HCT116 (cell line): Measurements from ENCODE around the gene CCSER1. TPM values are rescaled to one million over a fixed set of nuclear protein-coding genes. Genes with fewer than 3 reads are reported as not detected.

ENCODE experiments used
- ATAC-seq: fragments of 200-7000 bp; cut with Tn5 transposase; 2 replicates; pipeline ENCODE4 v1.9.1; 2020; ENCODE audit warnings: mild to moderate bottlenecking, moderate library complexity
- BruUV-seq: library from RNA; stranded (reverse); fragments of 400-500 nt; replicated peaks from 2 replicates; lab custom pipeline; 2021; lab: Mats Ljungman, UMichigan
- CTCF ChIA-PET: fragments of 300-600 bp; sonication (Branson Sonifier 250); formaldehyde crosslinking; loops from one replicate; lab custom pipeline; 2021; ENCODE audit warnings: antibody characterized with exemption; lab: Charles Lee
- POLR2A ChIA-PET: fragments of 300-600, 350-600 bp; sonication (Branson Sonifier 250); formaldehyde crosslinking; loops from one replicate; lab custom pipeline; 2021; ENCODE audit warnings: antibody characterized with exemption; lab: Charles Lee
- RAD21 ChIA-PET, 2 experiments: fragments of 300-600 bp; sonication (Branson Sonifier 250); formaldehyde crosslinking; loops; one replicate each; lab custom pipeline; 2023; ENCODE audit warnings: low total read pairs in 2 of 2; ENCODE audit not compliant: uncharacterized antibody in 2 of 2, unreplicated experiment in 2 of 2, low non-redundant PET in 1 of 2; lab: Charles Lee
- DNase-seq: peaks from one replicate; pipeline ENCODE4 v3.0.0-alpha.2; 2010; ENCODE audit warnings: low read depth, low spot score
- H2AFZ ChIP-seq: fragments of 200-600 bp; shearing (Covaris generic), sonication (generic); 2 replicates; pipeline ENCODE4 v1.6.1; 2017; ENCODE audit warnings: low read depth, mixed run types, mixed read lengths, antibody characterized with exemption, low read length; ENCODE audit not compliant: poor library complexity, severe bottlenecking
- H3K27ac ChIP-seq: 2 replicates; pipeline ENCODE4 v1.5.1; 2012; ENCODE audit warnings: low read depth, low read length
- H3K27me3 ChIP-seq: fragments of 200-600 bp; sonication (generic); 2 replicates; pipeline ENCODE4 v1.6.1; 2016; ENCODE audit warnings: mixed run types, low read length, mixed read lengths; ENCODE audit not compliant: insufficient read depth
- H3K36me3 ChIP-seq, 2 experiments: fragments of 200-500 bp in 1 of 2; fragments of 200-600 bp in 1 of 2; sonication (Bioruptor generic) in 1 of 2; sonication (generic) in 1 of 2; 2 replicates each; pipeline versions ENCODE4 v1.5.1 to v1.6.1; 2014 to 2016; ENCODE audit warnings: low read length in 2 of 2, inconsistent platforms in 1 of 2, mixed read lengths in 1 of 2, mixed run types in 1 of 2; ENCODE audit not compliant: insufficient read depth in 2 of 2, control insufficient read depth in 1 of 2
- H3K4me1 ChIP-seq, 2 experiments: fragments of 200-600 bp in 1 of 2; sonication (generic) in 1 of 2; 2 replicates each; pipeline versions ENCODE4 v1.5.1 to v1.6.1; 2012 to 2017; ENCODE audit warnings: low read length in 2 of 2, inconsistent platforms in 1 of 2, mild to moderate bottlenecking in 1 of 2, mixed read lengths in 1 of 2, mixed run types in 1 of 2, moderate library complexity in 1 of 2; ENCODE audit not compliant: insufficient read depth in 2 of 2, control insufficient read depth in 1 of 2
- H3K4me2 ChIP-seq: fragments of 200-600 bp; sonication (generic); 2 replicates; pipeline ENCODE4 v1.6.1; 2017; ENCODE audit warnings: mixed run types, low read length, mixed read lengths
- H3K4me3 ChIP-seq, 2 experiments: fragments of 200-600 bp in 1 of 2; sonication (generic) in 1 of 2; replicated peaks in 1 of 2; 2 replicates each; pipeline ENCODE4 v1.5.1; 2011 to 2016; ENCODE audit warnings: low read length in 2 of 2, control low read depth in 1 of 2, low read depth in 1 of 2, mild to moderate bottlenecking in 1 of 2, mixed read lengths in 1 of 2, mixed run types in 1 of 2
- H3K79me2 ChIP-seq: fragments of 200-600 bp; sonication (generic); 2 replicates; pipeline ENCODE4 v1.6.1; 2017; ENCODE audit warnings: mild to moderate bottlenecking, mixed run types, low read length, moderate library complexity, mixed read lengths; ENCODE audit not compliant: insufficient read depth
- H3K9ac ChIP-seq: fragments of 200-600 bp; sonication (generic); 2 replicates; pipeline ENCODE4 v1.6.1; 2016; ENCODE audit warnings: low read length, mixed read lengths
- H3K9me2 ChIP-seq: fragments of 200-600 bp; sonication (generic), shearing (Covaris generic); 2 replicates; pipeline ENCODE4 v1.6.1; 2017; ENCODE audit warnings: mixed run types, mild to moderate bottlenecking, moderate library complexity; ENCODE audit not compliant: insufficient read depth
- H3K9me3 ChIP-seq, 2 experiments: fragments of 200-500 bp in 1 of 2; fragments of 200-600 bp in 1 of 2; sonication (Bioruptor generic) in 1 of 2; sonication (generic) in 1 of 2; 2 replicates each; pipeline ENCODE4 v1.6.1; 2014 to 2017; ENCODE audit warnings: low read length in 2 of 2, mixed read lengths in 2 of 2, inconsistent platforms in 1 of 2, low read depth in 1 of 2, mild to moderate bottlenecking in 1 of 2, mixed run types in 1 of 2, moderate library complexity in 1 of 2; ENCODE audit not compliant: control insufficient read depth in 1 of 2, insufficient read depth in 1 of 2
- H4K20me1 ChIP-seq: fragments of 200-600 bp; sonication (generic), shearing (Covaris generic); 2 replicates; pipeline ENCODE4 v1.6.1; 2017; ENCODE audit warnings: mixed run types, mild to moderate bottlenecking, moderate library complexity; ENCODE audit not compliant: insufficient read depth
- ATF3 ChIP-seq: IDR thresholded peaks from 2 replicates; pipeline ENCODE4 v1.6.1; 2012
- CBX3 ChIP-seq: IDR thresholded peaks from 2 replicates; pipeline ENCODE4 v1.6.1; 2012; ENCODE audit warnings: low read depth
- CEBPB ChIP-seq: IDR thresholded peaks from 2 replicates; pipeline ENCODE4 v1.6.1; 2012; ENCODE audit warnings: low read depth
- CTCF ChIP-seq, 3 experiments: fragments of 200-600 bp in 1 of 3; sonication (generic) in 1 of 3; IDR thresholded peaks in 2 of 3; conservative IDR thresholded peaks in 1 of 3; 2 replicates each; pipeline ENCODE4 v1.5.1; 2012 to 2017; ENCODE audit warnings: low read depth in 2 of 3, low read length in 2 of 3, antibody characterized with exemption in 1 of 3, borderline replicate concordance in 1 of 3, control low read depth in 1 of 3, mild to moderate bottlenecking in 1 of 3, mixed read lengths in 1 of 3, mixed run types in 1 of 3, moderate library complexity in 1 of 3; ENCODE audit not compliant: insufficient read depth in 1 of 3
- EGR1 ChIP-seq: IDR thresholded peaks from 2 replicates; pipeline ENCODE4 v1.6.1; 2012; ENCODE audit warnings: low read depth
- EZH2 ChIP-seq: fragments of 200-600 bp; sonication (generic); IDR thresholded peaks from 2 replicates; pipeline ENCODE4 v1.6.1; 2017; ENCODE audit warnings: antibody characterized with exemption, mixed run types
- FOSL1 ChIP-seq: IDR thresholded peaks from 2 replicates; pipeline ENCODE4 v1.6.1; 2012; ENCODE audit warnings: low read depth
- JUND ChIP-seq: IDR thresholded peaks from 2 replicates; pipeline ENCODE4 v1.6.1; 2012
- POLR2A ChIP-seq: IDR thresholded peaks from 2 replicates; pipeline ENCODE4 v1.7.0; 2011; ENCODE audit warnings: borderline replicate concordance; ENCODE audit not compliant: insufficient read depth, insufficient read length; ENCODE audit errors: extremely low read depth
- POLR2AphosphoS5 ChIP-seq: IDR thresholded peaks from 2 replicates; pipeline ENCODE4 v1.6.1; 2011; ENCODE audit warnings: mild to moderate bottlenecking, low read depth, low read length, moderate library complexity
- RAD21 ChIP-seq: IDR thresholded peaks from 2 replicates; pipeline ENCODE4 v1.6.1; 2012; ENCODE audit warnings: low read depth, mild to moderate bottlenecking
- SP1 ChIP-seq: IDR thresholded peaks from 2 replicates; pipeline ENCODE4 v1.6.1; 2012; ENCODE audit warnings: low read depth
- SRF ChIP-seq: IDR thresholded peaks from 2 replicates; pipeline ENCODE4 v1.6.1; 2012; ENCODE audit warnings: low read depth
- TCF7L2 ChIP-seq: IDR thresholded peaks from 2 replicates; pipeline ENCODE4 v1.7.0; 2011; ENCODE audit warnings: borderline replicate concordance, inconsistent platforms; ENCODE audit not compliant: insufficient read depth, insufficient read length; ENCODE audit errors: extremely low read depth
- YY1 ChIP-seq: IDR thresholded peaks from 2 replicates; pipeline ENCODE4 v1.6.1; 2011; ENCODE audit warnings: low read length, low read depth, moderate library complexity, mild to moderate bottlenecking; ENCODE audit not compliant: insufficient replicate concordance; ENCODE audit errors: extremely low read depth
- ZFX ChIP-seq: fragments of 450-650 bp; IDR thresholded peaks from 2 replicates; pipeline ENCODE4 v1.6.1; 2017
- ZNF274 ChIP-seq: fragments of 200-500 bp; sonication (Bioruptor generic); IDR thresholded peaks from 2 replicates; pipeline ENCODE4 v1.6.1; 2014; ENCODE audit warnings: mild to moderate bottlenecking, low read depth, low read length, inconsistent platforms
- intact Hi-C: fragments of 100-400 bp; cut with micrococcal nuclease; formaldehyde crosslinking; loops from 2 replicates; pipeline ENCODE4 v1.10.0; 2022
- total RNA-seq: library from RNA; stranded (reverse); gene quantifications from one replicate; pipeline ENCODE4 v1.2.1, GENCODE V29; 2021; ENCODE audit not compliant: unreplicated experiment
- TF ChIP-seq, protein P1 (sequence below): IDR thresholded peaks from 2 replicates; pipeline ENCODE4 v1.6.1; 2012
- TF ChIP-seq, protein P2 (sequence below): IDR thresholded peaks from 2 replicates; pipeline ENCODE4 v1.6.1; 2012; ENCODE audit warnings: low read depth

CCSER1 gene
- total RNA-seq, 1 experiment from 2014 or later: 6.7 TPM

- no peaks in the 10 kb centered on the region for H3K9me3 ChIP-seq
- no peaks in the 10 kb centered on the region for H3K9me2 ChIP-seq
- no peaks in the 10 kb centered on the region for H3K36me3 ChIP-seq
- H3K4me3 ChIP-seq: no peak overlapping the region
- RAD21 ChIA-PET: no interaction called here
- DNase-seq (no peak), ATAC-seq (no peak)
- no peaks in the 10 kb centered on the region for H3K27me3 ChIP-seq
- no peaks in the 10 kb centered on the region for H3K4me1 ChIP-seq
- TF ChIP-seq TCF7L2: no peak
- TF ChIP-seq CTCF (IDR thresholded peaks at IDR 0.05 in 2 of 3, conservative IDR thresholded peaks at IDR 0.05 in 1 of 3; ENCODE audit: borderline replicate concordance in 1 of 3, insufficient read depth in 1 of 3, low read depth in 2 of 3, low read length in 2 of 3): no peak
- no peak for TF ChIP-seq ATF3
- no peak for TF ChIP-seq ZFX
- no peak for TF ChIP-seq CEBPB
- no peak for TF ChIP-seq ZNF274
- no peak for TF ChIP-seq JUND
- TF ChIP-seq RAD21: no peak
- TF ChIP-seq, protein P1, sequence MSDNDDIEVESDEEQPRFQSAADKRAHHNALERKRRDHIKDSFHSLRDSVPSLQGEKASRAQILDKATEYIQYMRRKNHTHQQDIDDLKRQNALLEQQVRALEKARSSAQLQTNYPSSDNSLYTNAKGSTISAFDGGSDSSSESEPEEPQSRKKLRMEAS: no peak
- no peak for TF ChIP-seq SP1
- TF ChIP-seq POLR2AphosphoS5: no peak
- TF ChIP-seq EZH2: no peak
- no peak for TF ChIP-seq POLR2A
- TF ChIP-seq, protein P2, sequence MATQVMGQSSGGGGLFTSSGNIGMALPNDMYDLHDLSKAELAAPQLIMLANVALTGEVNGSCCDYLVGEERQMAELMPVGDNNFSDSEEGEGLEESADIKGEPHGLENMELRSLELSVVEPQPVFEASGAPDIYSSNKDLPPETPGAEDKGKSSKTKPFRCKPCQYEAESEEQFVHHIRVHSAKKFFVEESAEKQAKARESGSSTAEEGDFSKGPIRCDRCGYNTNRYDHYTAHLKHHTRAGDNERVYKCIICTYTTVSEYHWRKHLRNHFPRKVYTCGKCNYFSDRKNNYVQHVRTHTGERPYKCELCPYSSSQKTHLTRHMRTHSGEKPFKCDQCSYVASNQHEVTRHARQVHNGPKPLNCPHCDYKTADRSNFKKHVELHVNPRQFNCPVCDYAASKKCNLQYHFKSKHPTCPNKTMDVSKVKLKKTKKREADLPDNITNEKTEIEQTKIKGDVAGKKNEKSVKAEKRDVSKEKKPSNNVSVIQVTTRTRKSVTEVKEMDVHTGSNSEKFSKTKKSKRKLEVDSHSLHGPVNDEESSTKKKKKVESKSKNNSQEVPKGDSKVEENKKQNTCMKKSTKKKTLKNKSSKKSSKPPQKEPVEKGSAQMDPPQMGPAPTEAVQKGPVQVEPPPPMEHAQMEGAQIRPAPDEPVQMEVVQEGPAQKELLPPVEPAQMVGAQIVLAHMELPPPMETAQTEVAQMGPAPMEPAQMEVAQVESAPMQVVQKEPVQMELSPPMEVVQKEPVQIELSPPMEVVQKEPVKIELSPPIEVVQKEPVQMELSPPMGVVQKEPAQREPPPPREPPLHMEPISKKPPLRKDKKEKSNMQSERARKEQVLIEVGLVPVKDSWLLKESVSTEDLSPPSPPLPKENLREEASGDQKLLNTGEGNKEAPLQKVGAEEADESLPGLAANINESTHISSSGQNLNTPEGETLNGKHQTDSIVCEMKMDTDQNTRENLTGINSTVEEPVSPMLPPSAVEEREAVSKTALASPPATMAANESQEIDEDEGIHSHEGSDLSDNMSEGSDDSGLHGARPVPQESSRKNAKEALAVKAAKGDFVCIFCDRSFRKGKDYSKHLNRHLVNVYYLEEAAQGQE: no peak
- no peak for TF ChIP-seq YY1
- TF ChIP-seq CBX3: no peak
- TF ChIP-seq FOSL1: no peak
- TF ChIP-seq SRF: no peak
- TF ChIP-seq EGR1: no peak
- H3K27ac ChIP-seq: no peak overlapping the region
- no peaks in the 10 kb centered on the region for H3K79me2 ChIP-seq
- H3K4me2 ChIP-seq: no peak overlapping the region
- no peak overlapping the region for H2AFZ ChIP-seq
- H3K9ac ChIP-seq: no peak overlapping the region
- CTCF ChIA-PET: no interaction called here
- intact Hi-C loops: no loop called here
- BruUV-seq: no TSS peak
- POLR2A ChIA-PET: no interaction called here
- no peaks in the 10 kb centered on the region for H4K20me1 ChIP-seq
Observed at GRCh38 chr4:90486346-90486745, 359.2 kb downstream of the CCSER1 start.
